ENCODE measurements around the gene SYTL2. TPM values are rescaled to one million over a fixed set of nuclear protein-coding genes. Genes with fewer than 3 reads are reported as not detected.

SYTL2 gene
- total and polyA plus RNA-seq, 2 experiments from 2014 or later = 3.4 to 7.2 TPM

DNA sequence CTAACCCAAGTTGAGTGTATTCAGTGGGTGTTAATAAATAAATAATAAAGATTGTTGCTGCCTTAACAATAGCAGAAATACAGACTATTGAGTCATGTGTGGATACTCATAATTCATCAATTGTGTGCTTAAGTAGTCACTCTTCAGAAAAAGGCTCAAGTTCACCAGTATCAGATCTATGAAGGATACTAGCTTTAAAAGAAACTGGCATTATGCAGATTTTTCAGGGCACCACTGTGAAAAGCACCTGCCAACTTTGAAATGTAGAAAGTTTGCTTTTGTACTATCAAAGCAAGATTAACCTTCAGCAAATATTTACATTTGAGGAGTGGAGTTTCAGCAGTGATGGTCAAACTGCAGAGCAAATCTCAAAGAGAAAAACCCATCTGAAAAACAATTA is 20.1 kb upstream of the SYTL2 start (continued):
- TF ChIP-seq, protein P1, sequence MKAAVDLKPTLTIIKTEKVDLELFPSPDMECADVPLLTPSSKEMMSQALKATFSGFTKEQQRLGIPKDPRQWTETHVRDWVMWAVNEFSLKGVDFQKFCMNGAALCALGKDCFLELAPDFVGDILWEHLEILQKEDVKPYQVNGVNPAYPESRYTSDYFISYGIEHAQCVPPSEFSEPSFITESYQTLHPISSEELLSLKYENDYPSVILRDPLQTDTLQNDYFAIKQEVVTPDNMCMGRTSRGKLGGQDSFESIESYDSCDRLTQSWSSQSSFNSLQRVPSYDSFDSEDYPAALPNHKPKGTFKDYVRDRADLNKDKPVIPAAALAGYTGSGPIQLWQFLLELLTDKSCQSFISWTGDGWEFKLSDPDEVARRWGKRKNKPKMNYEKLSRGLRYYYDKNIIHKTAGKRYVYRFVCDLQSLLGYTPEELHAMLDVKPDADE (IDR thresholded peaks at IDR 0.05) = no peak
- TF ChIP-seq ZNF331 (CRISPR knock-in tag; IDR thresholded peaks at IDR 0.05; ENCODE audit: low read depth) = no peak
- no peak for TF ChIP-seq ZNF114 (CRISPR knock-in tag; IDR thresholded peaks at IDR 0.05)
- TF ChIP-seq, protein P2, sequence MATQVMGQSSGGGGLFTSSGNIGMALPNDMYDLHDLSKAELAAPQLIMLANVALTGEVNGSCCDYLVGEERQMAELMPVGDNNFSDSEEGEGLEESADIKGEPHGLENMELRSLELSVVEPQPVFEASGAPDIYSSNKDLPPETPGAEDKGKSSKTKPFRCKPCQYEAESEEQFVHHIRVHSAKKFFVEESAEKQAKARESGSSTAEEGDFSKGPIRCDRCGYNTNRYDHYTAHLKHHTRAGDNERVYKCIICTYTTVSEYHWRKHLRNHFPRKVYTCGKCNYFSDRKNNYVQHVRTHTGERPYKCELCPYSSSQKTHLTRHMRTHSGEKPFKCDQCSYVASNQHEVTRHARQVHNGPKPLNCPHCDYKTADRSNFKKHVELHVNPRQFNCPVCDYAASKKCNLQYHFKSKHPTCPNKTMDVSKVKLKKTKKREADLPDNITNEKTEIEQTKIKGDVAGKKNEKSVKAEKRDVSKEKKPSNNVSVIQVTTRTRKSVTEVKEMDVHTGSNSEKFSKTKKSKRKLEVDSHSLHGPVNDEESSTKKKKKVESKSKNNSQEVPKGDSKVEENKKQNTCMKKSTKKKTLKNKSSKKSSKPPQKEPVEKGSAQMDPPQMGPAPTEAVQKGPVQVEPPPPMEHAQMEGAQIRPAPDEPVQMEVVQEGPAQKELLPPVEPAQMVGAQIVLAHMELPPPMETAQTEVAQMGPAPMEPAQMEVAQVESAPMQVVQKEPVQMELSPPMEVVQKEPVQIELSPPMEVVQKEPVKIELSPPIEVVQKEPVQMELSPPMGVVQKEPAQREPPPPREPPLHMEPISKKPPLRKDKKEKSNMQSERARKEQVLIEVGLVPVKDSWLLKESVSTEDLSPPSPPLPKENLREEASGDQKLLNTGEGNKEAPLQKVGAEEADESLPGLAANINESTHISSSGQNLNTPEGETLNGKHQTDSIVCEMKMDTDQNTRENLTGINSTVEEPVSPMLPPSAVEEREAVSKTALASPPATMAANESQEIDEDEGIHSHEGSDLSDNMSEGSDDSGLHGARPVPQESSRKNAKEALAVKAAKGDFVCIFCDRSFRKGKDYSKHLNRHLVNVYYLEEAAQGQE (IDR thresholded peaks at IDR 0.05; ENCODE audit: unreplicated experiment) = no peak
- no peak for TF ChIP-seq NANOG (IDR thresholded peaks at IDR 0.05; ENCODE audit: borderline replicate concordance)
- no peak for TF ChIP-seq POLR2AphosphoS5 (IDR thresholded peaks at IDR 0.05; ENCODE audit: low read depth)

DNA sequence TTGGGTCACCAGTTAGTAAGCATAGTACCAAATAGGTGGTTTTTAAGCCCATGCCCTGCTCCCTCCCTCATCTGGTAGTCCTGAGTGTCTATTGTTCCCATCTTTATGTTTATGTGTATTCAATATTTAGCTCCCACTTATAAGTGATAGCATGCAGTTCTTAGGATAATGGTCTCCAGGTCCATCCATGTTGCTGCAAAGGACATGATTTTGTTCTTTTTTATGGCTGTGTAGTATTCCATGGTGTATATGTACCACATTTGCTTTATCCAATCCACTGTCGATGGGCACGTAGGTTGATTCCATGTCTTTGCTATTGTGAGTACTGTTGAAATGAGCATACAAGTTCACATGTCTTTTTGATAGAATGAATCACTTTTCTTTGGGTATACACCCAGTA is 18.2 kb upstream of the SYTL2 start:
- H3K9me3 Mint-ChIP-seq = no peaks in the 10 kb centered on the region
- Histone ChIP-seq H3K4me1 (ENCODE audit: insufficient read depth) (peaks cover 3% of the 10 kb centered on the region; the same call in 1 of the 2 replicates), H2AFZ (no peak overlapping the region), H4K20me1 (replicated peaks; ENCODE audit: insufficient read depth) (no peaks in the 10 kb centered on the region), H3K27me3 (ENCODE audit: insufficient read depth) (no peaks in the 10 kb centered on the region), H3K4me3 (no peak overlapping the region), H3K4me2 (no peak overlapping the region), H3K79me2 (replicated peaks; ENCODE audit: insufficient read depth) (no peaks in the 10 kb centered on the region), H3K9me2 (ENCODE audit: insufficient read depth) (0 out of 2 replicates have a peak, but pooled peaks cover 5% of the 10 kb centered on the region), H3K36me3 (ENCODE audit: insufficient read depth) (no peaks in the 10 kb centered on the region), H3K27ac (ENCODE audit: low read depth) (no peak overlapping the region), H3F3A (replicated peaks; ENCODE audit: low read depth) (no peaks in the 10 kb centered on the region)
- H3K27me3 Mint-ChIP-seq (ENCODE audit: insufficient read depth, low read depth, poor library complexity) = peaks cover 3% of the 10 kb centered on the region
- no peak overlapping the region for H3K27ac Mint-ChIP-seq
- no peak for DNase-seq (ENCODE audit: low spot score)
- H3K4me1 Mint-ChIP-seq = peaks cover 3% of the 10 kb centered on the region; the same call in 2 of the 3 replicates
- ATAC-seq = no peak
- no peaks in the 10 kb centered on the region for H3K36me3 Mint-ChIP-seq (ENCODE audit: low read depth)
- H3K4me3 Mint-ChIP-seq = no peak overlapping the region
- no peak for TF ChIP-seq CREB1 (CRISPR knock-in tag; IDR thresholded peaks at IDR 0.05; ENCODE audit: low read depth)
- TF ChIP-seq EZH2 (IDR thresholded peaks at IDR 0.05; ENCODE audit: low read depth, unreplicated experiment) = no peak
- no peak for TF ChIP-seq POLR2AphosphoS5 (IDR thresholded peaks at IDR 0.05; ENCODE audit: low read depth)
- no peak for TF ChIP-seq EZH2phosphoT487 (IDR thresholded peaks at IDR 0.05; ENCODE audit: unreplicated experiment)
- no peak for TF ChIP-seq NANOG (IDR thresholded peaks at IDR 0.05; ENCODE audit: borderline replicate concordance)
- TF ChIP-seq, protein P3, sequence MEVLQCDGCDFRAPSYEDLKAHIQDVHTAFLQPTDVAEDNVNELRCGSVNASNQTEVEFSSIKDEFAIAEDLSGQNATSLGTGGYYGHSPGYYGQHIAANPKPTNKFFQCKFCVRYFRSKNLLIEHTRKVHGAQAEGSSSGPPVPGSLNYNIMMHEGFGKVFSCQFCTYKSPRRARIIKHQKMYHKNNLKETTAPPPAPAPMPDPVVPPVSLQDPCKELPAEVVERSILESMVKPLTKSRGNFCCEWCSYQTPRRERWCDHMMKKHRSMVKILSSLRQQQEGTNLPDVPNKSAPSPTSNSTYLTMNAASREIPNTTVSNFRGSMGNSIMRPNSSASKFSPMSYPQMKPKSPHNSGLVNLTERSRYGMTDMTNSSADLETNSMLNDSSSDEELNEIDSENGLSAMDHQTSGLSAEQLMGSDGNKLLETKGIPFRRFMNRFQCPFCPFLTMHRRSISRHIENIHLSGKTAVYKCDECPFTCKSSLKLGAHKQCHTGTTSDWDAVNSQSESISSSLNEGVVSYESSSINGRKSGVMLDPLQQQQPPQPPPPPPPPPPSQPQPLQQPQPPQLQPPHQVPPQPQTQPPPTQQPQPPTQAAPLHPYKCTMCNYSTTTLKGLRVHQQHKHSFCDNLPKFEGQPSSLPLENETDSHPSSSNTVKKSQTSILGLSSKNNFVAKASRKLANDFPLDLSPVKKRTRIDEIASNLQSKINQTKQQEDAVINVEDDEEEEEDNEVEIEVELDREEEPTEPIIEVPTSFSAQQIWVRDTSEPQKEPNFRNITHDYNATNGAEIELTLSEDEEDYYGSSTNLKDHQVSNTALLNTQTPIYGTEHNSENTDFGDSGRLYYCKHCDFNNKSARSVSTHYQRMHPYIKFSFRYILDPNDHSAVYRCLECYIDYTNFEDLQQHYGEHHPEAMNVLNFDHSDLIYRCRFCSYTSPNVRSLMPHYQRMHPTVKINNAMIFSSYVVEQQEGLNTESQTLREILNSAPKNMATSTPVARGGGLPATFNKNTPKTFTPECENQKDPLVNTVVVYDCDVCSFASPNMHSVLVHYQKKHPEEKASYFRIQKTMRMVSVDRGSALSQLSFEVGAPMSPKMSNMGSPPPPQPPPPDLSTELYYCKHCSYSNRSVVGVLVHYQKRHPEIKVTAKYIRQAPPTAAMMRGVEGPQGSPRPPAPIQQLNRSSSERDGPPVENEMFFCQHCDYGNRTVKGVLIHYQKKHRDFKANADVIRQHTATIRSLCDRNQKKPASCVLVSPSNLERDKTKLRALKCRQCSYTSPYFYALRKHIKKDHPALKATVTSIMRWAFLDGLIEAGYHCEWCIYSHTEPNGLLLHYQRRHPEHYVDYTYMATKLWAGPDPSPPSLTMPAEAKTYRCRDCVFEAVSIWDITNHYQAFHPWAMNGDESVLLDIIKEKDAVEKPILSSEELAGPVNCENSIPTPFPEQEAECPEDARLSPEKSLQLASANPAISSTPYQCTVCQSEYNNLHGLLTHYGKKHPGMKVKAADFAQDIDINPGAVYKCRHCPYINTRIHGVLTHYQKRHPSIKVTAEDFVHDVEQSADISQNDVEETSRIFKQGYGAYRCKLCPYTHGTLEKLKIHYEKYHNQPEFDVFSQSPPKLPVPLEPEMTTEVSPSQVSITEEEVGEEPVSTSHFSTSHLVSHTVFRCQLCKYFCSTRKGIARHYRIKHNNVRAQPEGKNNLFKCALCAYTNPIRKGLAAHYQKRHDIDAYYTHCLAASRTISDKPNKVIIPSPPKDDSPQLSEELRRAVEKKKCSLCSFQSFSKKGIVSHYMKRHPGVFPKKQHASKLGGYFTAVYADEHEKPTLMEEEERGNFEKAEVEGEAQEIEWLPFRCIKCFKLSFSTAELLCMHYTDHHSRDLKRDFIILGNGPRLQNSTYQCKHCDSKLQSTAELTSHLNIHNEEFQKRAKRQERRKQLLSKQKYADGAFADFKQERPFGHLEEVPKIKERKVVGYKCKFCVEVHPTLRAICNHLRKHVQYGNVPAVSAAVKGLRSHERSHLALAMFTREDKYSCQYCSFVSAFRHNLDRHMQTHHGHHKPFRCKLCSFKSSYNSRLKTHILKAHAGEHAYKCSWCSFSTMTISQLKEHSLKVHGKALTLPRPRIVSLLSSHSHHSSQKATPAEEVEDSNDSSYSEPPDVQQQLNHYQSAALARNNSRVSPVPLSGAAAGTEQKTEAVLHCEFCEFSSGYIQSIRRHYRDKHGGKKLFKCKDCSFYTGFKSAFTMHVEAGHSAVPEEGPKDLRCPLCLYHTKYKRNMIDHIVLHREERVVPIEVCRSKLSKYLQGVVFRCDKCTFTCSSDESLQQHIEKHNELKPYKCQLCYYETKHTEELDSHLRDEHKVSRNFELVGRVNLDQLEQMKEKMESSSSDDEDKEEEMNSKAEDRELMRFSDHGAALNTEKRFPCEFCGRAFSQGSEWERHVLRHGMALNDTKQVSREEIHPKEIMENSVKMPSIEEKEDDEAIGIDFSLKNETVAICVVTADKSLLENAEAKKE (CRISPR knock-in tag; IDR thresholded peaks at IDR 0.05) = no peak
- TF ChIP-seq, protein P4, sequence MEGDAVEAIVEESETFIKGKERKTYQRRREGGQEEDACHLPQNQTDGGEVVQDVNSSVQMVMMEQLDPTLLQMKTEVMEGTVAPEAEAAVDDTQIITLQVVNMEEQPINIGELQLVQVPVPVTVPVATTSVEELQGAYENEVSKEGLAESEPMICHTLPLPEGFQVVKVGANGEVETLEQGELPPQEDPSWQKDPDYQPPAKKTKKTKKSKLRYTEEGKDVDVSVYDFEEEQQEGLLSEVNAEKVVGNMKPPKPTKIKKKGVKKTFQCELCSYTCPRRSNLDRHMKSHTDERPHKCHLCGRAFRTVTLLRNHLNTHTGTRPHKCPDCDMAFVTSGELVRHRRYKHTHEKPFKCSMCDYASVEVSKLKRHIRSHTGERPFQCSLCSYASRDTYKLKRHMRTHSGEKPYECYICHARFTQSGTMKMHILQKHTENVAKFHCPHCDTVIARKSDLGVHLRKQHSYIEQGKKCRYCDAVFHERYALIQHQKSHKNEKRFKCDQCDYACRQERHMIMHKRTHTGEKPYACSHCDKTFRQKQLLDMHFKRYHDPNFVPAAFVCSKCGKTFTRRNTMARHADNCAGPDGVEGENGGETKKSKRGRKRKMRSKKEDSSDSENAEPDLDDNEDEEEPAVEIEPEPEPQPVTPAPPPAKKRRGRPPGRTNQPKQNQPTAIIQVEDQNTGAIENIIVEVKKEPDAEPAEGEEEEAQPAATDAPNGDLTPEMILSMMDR (conservative IDR thresholded peaks at IDR 0.05; ENCODE audit: low read depth in 2 of 2) = no peak
- no peak for TF ChIP-seq JUNB (IDR thresholded peaks at IDR 0.05; ENCODE audit: unreplicated experiment)

Data from GM23338 (cell line).